ENCODE measurements around the gene PRDX5.

The PRDX5 gene

GRCh38 chr11:64317961-64318765 is at the start of gene PRDX5 (continued):
- TF ChIP-seq HIC1 (tag by site-specific recombination; IDR thresholded peaks at IDR 0.05): peak; percentile 98
- no peak for TF ChIP-seq ZNF624 (tag by site-specific recombination; IDR thresholded peaks at IDR 0.05)
- TF ChIP-seq KLF10 (tag by site-specific recombination; IDR thresholded peaks at IDR 0.05): no peak
- TF ChIP-seq ZNF830 (tag by site-specific recombination; IDR thresholded peaks at IDR 0.05; ENCODE audit: low read depth): no peak
- no peak for TF ChIP-seq ZNF416 (tag by site-specific recombination; IDR thresholded peaks at IDR 0.05)
- TF ChIP-seq ZNF514 (tag by site-specific recombination; IDR thresholded peaks at IDR 0.05): no peak
- no peak for TF ChIP-seq ZNF768 (tag by site-specific recombination; IDR thresholded peaks at IDR 0.05)
- peak; percentile 90 for TF ChIP-seq REST (tag by site-specific recombination; IDR thresholded peaks at IDR 0.05)
- 0 out of 2 replicates have a peak, but pooled peaks have one; percentile 48 for TF ChIP-seq KLF9 (tag by site-specific recombination; IDR thresholded peaks at IDR 0.05; ENCODE audit: low read depth)
- TF ChIP-seq ZNF140 (tag by site-specific recombination; IDR thresholded peaks at IDR 0.05): no peak
- no peak; the same call in 1 of the 2 replicates for TF ChIP-seq ZNF501 (tag by site-specific recombination; IDR thresholded peaks at IDR 0.05)
- no peak; the same call in 1 of the 2 replicates for TF ChIP-seq GLIS1 (tag by site-specific recombination; IDR thresholded peaks at IDR 0.05)
- TF ChIP-seq KLF8 (tag by site-specific recombination; IDR thresholded peaks at IDR 0.05): peak; percentile 48; the same call in 1 of the 2 replicates
- TF ChIP-seq ZNF391 (tag by site-specific recombination; IDR thresholded peaks at IDR 0.05; ENCODE audit: borderline replicate concordance, low read depth): no peak
- TF ChIP-seq SCRT1 (tag by site-specific recombination; IDR thresholded peaks at IDR 0.05; ENCODE audit: borderline replicate concordance): no peak
- no peak for TF ChIP-seq ZNF530 (tag by site-specific recombination; IDR thresholded peaks at IDR 0.05; ENCODE audit: low read depth)
- TF ChIP-seq ZSCAN30 (tag by site-specific recombination; IDR thresholded peaks at IDR 0.05): no peak
- TF ChIP-seq ZNF48 (tag by site-specific recombination; IDR thresholded peaks at IDR 0.05): no peak
- no peak for TF ChIP-seq ZNF23 (tag by site-specific recombination; IDR thresholded peaks at IDR 0.05; ENCODE audit: borderline replicate concordance)
- TF ChIP-seq ZSCAN5A (tag by site-specific recombination; IDR thresholded peaks at IDR 0.05): no peak; the same call in 1 of the 2 replicates
- no peak for TF ChIP-seq GLI4 (tag by site-specific recombination; IDR thresholded peaks at IDR 0.05)
- no peak for TF ChIP-seq ZNF10 (tag by site-specific recombination; IDR thresholded peaks at IDR 0.05)
- peak; percentile 81 for TF ChIP-seq ZNF692 (tag by site-specific recombination; IDR thresholded peaks at IDR 0.05)
- no peak for TF ChIP-seq ZNF549 (tag by site-specific recombination; IDR thresholded peaks at IDR 0.05)
- no peak for TF ChIP-seq ZBTB6 (tag by site-specific recombination; IDR thresholded peaks at IDR 0.05)
- peak; percentile 64 for TF ChIP-seq SP3 (tag by site-specific recombination; IDR thresholded peaks at IDR 0.05)
- TF ChIP-seq ZNF660 (tag by site-specific recombination; IDR thresholded peaks at IDR 0.05): no peak
- TF ChIP-seq ZNF19 (tag by site-specific recombination; IDR thresholded peaks at IDR 0.05; ENCODE audit: low read depth): no peak
- 0 out of 2 replicates have a peak, but pooled peaks have one; percentile 25 for TF ChIP-seq ZNF843 (tag by site-specific recombination; IDR thresholded peaks at IDR 0.05)
- no peak for TF ChIP-seq IKZF3 (tag by site-specific recombination; IDR thresholded peaks at IDR 0.05)
- peak; percentile 46; the same call in 1 of the 2 replicates for TF ChIP-seq ZBTB20 (tag by site-specific recombination; IDR thresholded peaks at IDR 0.05)

Data from HEK293 (cell line).